ENCODE measurements around the gene C2orf42. TPM values are rescaled to one million over a fixed set of nuclear protein-coding genes. Genes with fewer than 3 reads are reported as not detected.

C2orf42 gene
- total and polyA plus RNA-seq, 4 donors, result 8.1 to 20.6 (median 13.7) TPM

- H3K27me3 ChIP-seq (ENCODE audit: control insufficient read depth in 4 of 4, insufficient read depth in 4 of 4, low read length in 3 of 4), result no peaks in the 10 kb centered on the region
- H3K27ac ChIP-seq (ENCODE audit: low read depth in 1 of 2, low read length in 2 of 2), result peak overlapping the region; percentile 100
- WGBS, result under 1% methylated on average over 50 of the region's 50 CpGs
- TF ChIP-seq HNF4G (IDR thresholded peaks at IDR 0.05) (no peak), RAD21 (IDR thresholded peaks at IDR 0.05) (peak; percentile 96 to 97), NR2F2 (IDR thresholded peaks at IDR 0.05) (no peak), YY1 (IDR thresholded peaks at IDR 0.05) (peak; percentile 77), FOXA1 (IDR thresholded peaks at IDR 0.05) (peak; percentile 46), EGR1 (IDR thresholded peaks at IDR 0.05; ENCODE audit: low read depth in 2 of 2) (peak; percentile 90 to 94), FOXA2 (IDR thresholded peaks at IDR 0.05) (peak; percentile 5), ZBTB33 (IDR thresholded peaks at IDR 0.05) (peak; percentile 78), RXRA (IDR thresholded peaks at IDR 0.05) (peak in 1 of 2 donors; percentile 22), MAX (IDR thresholded peaks at IDR 0.05) (peak; percentile 25), TAF1 (conservative IDR thresholded peaks at IDR 0.05) (peak; percentile 22), HNF4A (conservative IDR thresholded peaks at IDR 0.05) (no peak), REST (IDR thresholded peaks at IDR 0.05) (peak; percentile 91), GABPA (IDR thresholded peaks at IDR 0.05 in 1 of 2, conservative IDR thresholded peaks at IDR 0.05 in 1 of 2) (peak in 1 of 2 donors; percentile 76), ATF3 (IDR thresholded peaks at IDR 0.05) (peak; percentile 64), JUND (IDR thresholded peaks at IDR 0.05) (peak; percentile 90 to 98), SP1 (IDR thresholded peaks at IDR 0.05) (peak; percentile 68), CTCF (IDR thresholded peaks at IDR 0.05; ENCODE audit: low read depth, low read length, missing input control) (peak; percentile 99)
- H3K4me1 ChIP-seq (ENCODE audit: control insufficient read depth in 4 of 4, insufficient read depth in 4 of 4, low read length in 3 of 4), result peaks cover 0 to 16% (median 8%) of the 10 kb centered on the region in 4 donors
- peak overlapping the region; percentile 34 to 54 (median 42) for H3K4me3 ChIP-seq (ENCODE audit: low read depth in 1 of 3, low read length in 3 of 3)
- peak overlapping the region; percentile 94 to 100 for H3K9ac ChIP-seq (ENCODE audit: low read depth in 1 of 2, low read length in 2 of 2)
- no peaks in the 10 kb centered on the region for H3K36me3 ChIP-seq (ENCODE audit: control insufficient read depth in 4 of 4, insufficient read depth in 3 of 4, low read depth in 1 of 4, low read length in 3 of 4)
- H3K9me3 ChIP-seq (ENCODE audit: control insufficient read depth in 4 of 4, low read length in 3 of 4), result no peaks in the 10 kb centered on the region
- DNase-seq (ENCODE audit: low spot score), result peak; percentile 100
These were observed 48.1 kb downstream of the C2orf42 start for GRCh38 chr2:70142590-70143313.

All from liver (tissue), 9 donors.